ENCODE measurements around the gene HMGCS1.

DNA sequence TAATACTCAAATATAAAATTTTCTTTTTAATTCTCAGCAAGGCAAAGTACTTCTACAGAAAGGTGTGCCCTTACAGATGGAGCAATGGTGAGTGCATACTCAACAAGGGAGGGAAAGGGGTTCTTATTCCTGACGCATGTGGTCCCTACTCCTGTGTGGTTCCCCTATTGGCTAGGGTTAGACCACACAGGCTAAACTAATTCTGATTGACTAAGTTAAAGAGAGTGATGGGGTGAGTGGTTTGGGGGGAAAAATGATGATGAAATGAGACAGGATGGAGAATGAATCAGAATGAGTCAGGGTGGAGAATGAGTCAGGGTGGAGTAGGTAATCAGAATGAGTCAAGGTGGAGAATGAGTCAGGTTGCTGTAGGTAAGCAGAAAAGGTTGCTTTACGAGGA lies 22.9 kb upstream of the HMGCS1 start:
- TF ChIP-seq, protein P1, sequence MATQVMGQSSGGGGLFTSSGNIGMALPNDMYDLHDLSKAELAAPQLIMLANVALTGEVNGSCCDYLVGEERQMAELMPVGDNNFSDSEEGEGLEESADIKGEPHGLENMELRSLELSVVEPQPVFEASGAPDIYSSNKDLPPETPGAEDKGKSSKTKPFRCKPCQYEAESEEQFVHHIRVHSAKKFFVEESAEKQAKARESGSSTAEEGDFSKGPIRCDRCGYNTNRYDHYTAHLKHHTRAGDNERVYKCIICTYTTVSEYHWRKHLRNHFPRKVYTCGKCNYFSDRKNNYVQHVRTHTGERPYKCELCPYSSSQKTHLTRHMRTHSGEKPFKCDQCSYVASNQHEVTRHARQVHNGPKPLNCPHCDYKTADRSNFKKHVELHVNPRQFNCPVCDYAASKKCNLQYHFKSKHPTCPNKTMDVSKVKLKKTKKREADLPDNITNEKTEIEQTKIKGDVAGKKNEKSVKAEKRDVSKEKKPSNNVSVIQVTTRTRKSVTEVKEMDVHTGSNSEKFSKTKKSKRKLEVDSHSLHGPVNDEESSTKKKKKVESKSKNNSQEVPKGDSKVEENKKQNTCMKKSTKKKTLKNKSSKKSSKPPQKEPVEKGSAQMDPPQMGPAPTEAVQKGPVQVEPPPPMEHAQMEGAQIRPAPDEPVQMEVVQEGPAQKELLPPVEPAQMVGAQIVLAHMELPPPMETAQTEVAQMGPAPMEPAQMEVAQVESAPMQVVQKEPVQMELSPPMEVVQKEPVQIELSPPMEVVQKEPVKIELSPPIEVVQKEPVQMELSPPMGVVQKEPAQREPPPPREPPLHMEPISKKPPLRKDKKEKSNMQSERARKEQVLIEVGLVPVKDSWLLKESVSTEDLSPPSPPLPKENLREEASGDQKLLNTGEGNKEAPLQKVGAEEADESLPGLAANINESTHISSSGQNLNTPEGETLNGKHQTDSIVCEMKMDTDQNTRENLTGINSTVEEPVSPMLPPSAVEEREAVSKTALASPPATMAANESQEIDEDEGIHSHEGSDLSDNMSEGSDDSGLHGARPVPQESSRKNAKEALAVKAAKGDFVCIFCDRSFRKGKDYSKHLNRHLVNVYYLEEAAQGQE (IDR thresholded peaks at IDR 0.05; ENCODE audit: borderline replicate concordance): no peak
- TF ChIP-seq, protein P2, sequence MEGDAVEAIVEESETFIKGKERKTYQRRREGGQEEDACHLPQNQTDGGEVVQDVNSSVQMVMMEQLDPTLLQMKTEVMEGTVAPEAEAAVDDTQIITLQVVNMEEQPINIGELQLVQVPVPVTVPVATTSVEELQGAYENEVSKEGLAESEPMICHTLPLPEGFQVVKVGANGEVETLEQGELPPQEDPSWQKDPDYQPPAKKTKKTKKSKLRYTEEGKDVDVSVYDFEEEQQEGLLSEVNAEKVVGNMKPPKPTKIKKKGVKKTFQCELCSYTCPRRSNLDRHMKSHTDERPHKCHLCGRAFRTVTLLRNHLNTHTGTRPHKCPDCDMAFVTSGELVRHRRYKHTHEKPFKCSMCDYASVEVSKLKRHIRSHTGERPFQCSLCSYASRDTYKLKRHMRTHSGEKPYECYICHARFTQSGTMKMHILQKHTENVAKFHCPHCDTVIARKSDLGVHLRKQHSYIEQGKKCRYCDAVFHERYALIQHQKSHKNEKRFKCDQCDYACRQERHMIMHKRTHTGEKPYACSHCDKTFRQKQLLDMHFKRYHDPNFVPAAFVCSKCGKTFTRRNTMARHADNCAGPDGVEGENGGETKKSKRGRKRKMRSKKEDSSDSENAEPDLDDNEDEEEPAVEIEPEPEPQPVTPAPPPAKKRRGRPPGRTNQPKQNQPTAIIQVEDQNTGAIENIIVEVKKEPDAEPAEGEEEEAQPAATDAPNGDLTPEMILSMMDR (IDR thresholded peaks at IDR 0.05; ENCODE audit: poor library complexity, severe bottlenecking): no peak
- no peak for TF ChIP-seq EZH2 (IDR thresholded peaks at IDR 0.05; ENCODE audit: borderline replicate concordance, insufficient read depth, low read length, poor library complexity, severe bottlenecking)
- no peak for TF ChIP-seq TAF1 (IDR thresholded peaks at IDR 0.05; ENCODE audit: low read depth)
- no peak for TF ChIP-seq POLR2AphosphoS5 (IDR thresholded peaks at IDR 0.05)
- no peak for TF ChIP-seq EP300 (conservative IDR thresholded peaks at IDR 0.05; ENCODE audit: poor library complexity, severe bottlenecking)

All from neural cell (in vitro differentiated cells).